Activated CD8-positive, alpha-beta T cell treated with anti-CD3 and anti-CD28 coated beads, Interleukin-2, amount 10 ng/mL, durations not matched to agents 7 days and 5 days (primary cell): ENCODE data around the gene ANKRD31. TPM values are rescaled to one million over a fixed set of nuclear protein-coding genes. Genes with fewer than 3 reads are reported as not detected.
"Not testable (repeated sequence)": the region's sequence is repeated elsewhere in the genome, so short reads cannot be mapped to it uniquely, and the experiment has no call there.

ENCODE experiments used
- ATAC-seq: fragments of 150-1000 bp; cut with Tn5 transposase; one replicate; pipeline ENCODE4 v1.10.0; 2021; ENCODE audit warnings: moderate library complexity
- CTCF ChIA-PET: fragments of 350-600 bp; sonication (Branson Sonifier 250); formaldehyde crosslinking; loops from one replicate; lab custom pipeline; 2021; ENCODE audit warnings: antibody characterized with exemption; lab: Charles Lee
- POLR2A ChIA-PET: fragments of 350-600 bp; sonication (Branson Sonifier 250); formaldehyde crosslinking; loops from one replicate; lab custom pipeline; 2021; ENCODE audit warnings: antibody characterized with exemption; lab: Charles Lee
- DNase-seq: peaks from one replicate; pipeline ENCODE4 v3.0.0-alpha.2; 2020
- H3K27ac Mint-ChIP-seq: one replicate; pipeline ENCODE4 v1.8.0; 2021; ENCODE audit warnings: mild to moderate bottlenecking, mixed read lengths
- H3K27me3 Mint-ChIP-seq: one replicate; pipeline ENCODE4 v1.8.0; 2021; ENCODE audit warnings: low read depth, mixed read lengths
- H3K36me3 Mint-ChIP-seq: one replicate; pipeline ENCODE4 v1.8.0; 2021; ENCODE audit warnings: low read depth, mixed read lengths
- H3K4me1 Mint-ChIP-seq: one replicate; pipeline ENCODE4 v1.8.0; 2021; ENCODE audit warnings: low read depth, mixed read lengths
- H3K4me3 Mint-ChIP-seq: one replicate; pipeline ENCODE4 v1.8.0; 2021; ENCODE audit warnings: mild to moderate bottlenecking, mixed read lengths
- H3K9me3 Mint-ChIP-seq: one replicate; pipeline ENCODE4 v1.8.0; 2022; ENCODE audit warnings: mixed read lengths; ENCODE audit not compliant: insufficient read depth
- total RNA-seq, 2 experiments: library from RNA; stranded (reverse); gene quantifications; one replicate each; pipeline ENCODE4 v1.2.3, GENCODE V29; 2021

The ANKRD31 gene, protein sequence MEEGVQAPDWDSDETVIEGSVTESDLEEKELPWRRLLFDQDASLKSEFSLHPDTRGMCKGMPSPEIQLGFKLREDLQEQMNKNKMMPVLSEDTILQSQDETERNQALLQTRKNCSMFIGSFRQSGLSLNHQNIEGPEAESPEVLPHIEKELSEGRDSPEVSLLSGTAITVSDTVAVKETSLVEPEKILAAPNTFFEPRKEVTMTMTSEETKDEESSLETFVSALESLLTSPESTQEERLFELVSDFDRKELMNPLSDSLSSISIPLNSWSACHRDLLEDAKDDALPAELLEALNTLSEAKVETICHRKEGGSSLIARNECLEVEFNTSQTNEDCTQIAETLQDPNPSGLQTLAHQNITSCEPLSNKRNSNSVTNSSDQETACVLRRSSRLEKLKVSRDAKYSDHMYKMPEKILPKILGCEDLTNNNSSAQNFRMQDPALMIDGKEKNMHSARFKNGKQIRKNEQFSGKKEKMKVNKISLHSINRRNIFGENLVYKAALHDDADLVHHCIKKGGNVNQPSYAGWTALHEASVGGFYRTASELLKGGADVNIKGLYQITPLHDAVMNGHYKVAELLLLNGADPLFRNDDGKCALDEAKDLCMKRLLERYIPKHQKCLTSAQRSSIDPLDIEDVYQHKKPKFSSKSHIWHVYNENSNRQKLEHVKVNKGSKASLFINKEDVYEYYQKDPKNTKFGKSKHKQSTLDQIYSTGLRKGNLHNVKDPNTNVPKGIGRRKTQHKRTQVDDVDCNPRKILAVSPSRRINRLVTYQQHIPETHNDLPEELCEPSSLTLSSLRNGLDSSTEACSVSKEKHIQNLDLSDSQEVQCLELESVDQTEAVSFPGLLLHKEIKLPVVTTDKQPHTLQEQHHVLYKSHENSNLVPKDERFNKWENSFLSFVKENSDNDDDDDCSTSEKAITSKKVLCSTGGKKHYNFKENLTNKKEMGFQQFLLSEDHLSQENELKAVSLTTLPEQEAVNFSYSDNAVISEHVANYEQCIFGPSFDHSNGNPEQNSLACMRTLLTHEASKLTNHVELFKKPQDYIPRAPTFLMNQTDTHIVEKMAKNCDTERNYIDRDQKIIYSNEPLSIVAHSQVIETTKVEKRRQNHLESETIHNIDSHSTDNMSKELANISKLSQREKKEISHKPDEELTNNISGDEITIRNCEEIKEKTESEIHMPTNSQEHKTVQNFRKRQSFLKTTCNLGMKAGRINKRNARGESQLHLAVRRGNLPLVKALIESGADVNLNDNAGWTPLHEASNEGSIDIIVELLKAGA (N-terminal part only)
- under 1 TPM; 0.23 to 0.26 TPM for total RNA-seq

DNA sequence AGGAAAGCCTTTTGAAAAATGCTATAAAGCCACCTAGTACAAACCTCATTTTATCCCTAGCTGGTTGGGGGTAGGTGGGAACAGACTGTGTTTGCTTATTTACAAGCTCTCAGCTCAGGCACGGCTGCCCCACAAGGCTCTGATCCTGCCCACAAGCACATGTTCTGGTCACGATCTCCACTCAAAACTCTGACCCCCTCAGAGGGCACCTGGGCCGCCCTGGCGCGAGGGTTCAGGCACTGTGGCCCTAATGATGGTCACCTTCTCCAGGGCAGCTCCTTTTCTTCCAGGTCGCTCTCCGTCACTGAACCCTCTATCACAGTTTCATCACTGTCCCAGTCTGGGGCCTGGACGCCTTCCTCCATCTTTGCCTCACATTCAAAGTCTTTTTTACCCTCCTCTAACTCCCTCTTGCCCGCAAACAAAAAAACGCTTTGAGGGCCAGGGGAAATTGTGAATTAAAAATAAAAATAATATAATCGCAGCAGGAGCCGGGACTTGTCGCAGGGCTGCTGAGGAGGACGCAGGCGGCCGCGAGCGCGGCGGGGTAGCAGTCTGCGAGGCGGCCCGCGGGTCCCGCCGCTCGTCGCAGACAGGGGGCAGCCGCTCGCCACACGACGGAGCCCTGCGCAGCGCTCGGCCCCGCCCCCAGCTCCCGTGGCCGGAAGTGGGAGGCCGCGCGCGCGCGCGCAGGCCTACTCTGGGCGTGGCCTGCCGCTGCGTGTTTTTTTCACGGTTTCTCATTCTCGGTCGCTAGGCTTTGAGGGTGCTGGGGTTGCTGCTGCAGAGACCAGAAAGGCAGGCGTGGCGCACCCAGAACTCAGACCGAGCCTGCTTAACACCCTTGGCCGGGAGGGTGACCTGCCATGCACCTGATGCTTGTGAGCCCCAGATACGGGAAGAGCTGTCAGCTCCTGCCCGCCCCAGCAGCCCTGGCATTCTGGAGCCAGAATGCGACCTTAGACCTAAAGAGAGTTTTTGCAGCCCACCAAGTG lies at the start of gene ANKRD31:
Gene ANKRD31 (minus strand): TSS at position 557 of the 995 bp plus-strand sequence. CDS start 192 bp downstream, at position 365.
- Mint-ChIP-seq H3K27ac (peak within 1 kb of the TSS; percentile 89), H3K36me3 (no peaks in the 10 kb centered on the region), H3K9me3 (no peaks in the 10 kb centered on the region), H3K27me3 (no peaks in the 10 kb centered on the region), H3K4me1 (peaks cover 18% of the 10 kb centered on the region), H3K4me3 (peak within 1 kb of the TSS; percentile 85)
- ChIA-PET CTCF (interaction anchor here (0.7 to 4.2 kb wide), 41 partner anchors 12 to 939 kb away, joined by 3 to 74 read pairs (median 3); partner anchors contain the start of genes GCNT4, GFM2, HMGCR and NSA2), POLR2A (interaction anchor here (0.6 to 2.6 kb wide), 21 partner anchors 12 to 481 kb away, joined by 3 to 28 read pairs (median 4); partner anchors contain the start of genes GCNT4, GFM2, HMGCR and NSA2)
- DNase-seq (peak; percentile 89), ATAC-seq (peak; percentile 98)

DNA sequence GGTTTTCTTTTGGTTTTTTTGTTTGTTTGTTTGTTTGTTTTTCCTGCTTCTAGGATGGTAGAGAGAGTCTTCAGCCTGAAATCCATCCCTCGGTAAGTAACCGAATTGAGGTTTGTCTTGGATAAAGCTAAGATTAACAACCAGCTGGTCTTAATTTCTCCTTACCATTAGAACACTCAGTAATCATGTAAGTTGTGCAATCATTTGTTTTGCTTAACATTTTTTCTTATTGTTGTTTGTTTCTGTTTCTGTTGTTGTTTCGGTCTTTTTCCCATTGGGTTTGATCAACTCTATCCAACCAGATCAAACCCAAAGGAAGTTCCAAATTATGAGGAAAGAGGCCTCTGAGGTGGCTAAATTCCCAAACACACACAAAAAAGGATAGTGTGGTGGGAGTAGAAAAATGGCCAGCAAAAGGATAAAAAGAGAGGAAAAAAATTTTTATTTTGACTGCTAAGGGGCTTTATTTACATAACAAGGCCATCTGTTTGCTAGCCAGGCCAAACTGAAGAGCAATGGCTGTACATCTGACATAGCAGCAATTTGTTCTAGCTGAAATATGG lies 49.6 kb upstream of the ANKRD31 start:
- H3K9me3 Mint-ChIP-seq = no peaks in the 10 kb centered on the region
- H3K4me1 Mint-ChIP-seq = no peaks in the 10 kb centered on the region
- no peaks in the 10 kb centered on the region for H3K36me3 Mint-ChIP-seq
- H3K27me3 Mint-ChIP-seq = peaks cover 17% of the 10 kb centered on the region
- ATAC-seq = no peak
- H3K27ac Mint-ChIP-seq = no peak overlapping the region
- H3K4me3 Mint-ChIP-seq = no peak overlapping the region
- ChIA-PET CTCF (no interaction called here), POLR2A (no interaction called here)
- no peak for DNase-seq

DNA sequence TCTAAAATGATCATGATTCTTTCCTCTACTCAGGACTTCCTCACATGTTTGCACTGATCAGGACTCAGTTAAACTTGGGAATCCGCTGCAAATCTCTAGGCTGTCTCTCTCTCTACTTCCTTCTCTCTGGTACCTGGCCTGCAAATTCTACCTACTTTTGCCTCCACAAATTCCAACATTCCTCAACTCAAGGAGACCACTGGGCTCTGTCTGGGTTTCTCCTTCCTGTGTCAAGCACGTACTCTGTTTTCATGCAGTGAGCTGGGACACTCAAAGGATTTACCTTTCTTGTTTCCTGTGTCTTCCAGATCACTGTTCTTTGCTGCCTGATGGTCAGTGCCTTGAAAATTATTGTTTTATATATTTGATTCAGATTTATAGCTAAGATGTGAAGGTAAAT lies 45.9 kb upstream of the ANKRD31 start:
- ChIA-PET CTCF (no interaction called here), POLR2A (interaction anchor here (0.5 to 1.4 kb wide), 2 partner anchors 46 to 61 kb away, joined by 4 to 7 read pairs; partner anchors contain the start of gene ANKRD31)
- H3K36me3 Mint-ChIP-seq = no peaks in the 10 kb centered on the region

DNA sequence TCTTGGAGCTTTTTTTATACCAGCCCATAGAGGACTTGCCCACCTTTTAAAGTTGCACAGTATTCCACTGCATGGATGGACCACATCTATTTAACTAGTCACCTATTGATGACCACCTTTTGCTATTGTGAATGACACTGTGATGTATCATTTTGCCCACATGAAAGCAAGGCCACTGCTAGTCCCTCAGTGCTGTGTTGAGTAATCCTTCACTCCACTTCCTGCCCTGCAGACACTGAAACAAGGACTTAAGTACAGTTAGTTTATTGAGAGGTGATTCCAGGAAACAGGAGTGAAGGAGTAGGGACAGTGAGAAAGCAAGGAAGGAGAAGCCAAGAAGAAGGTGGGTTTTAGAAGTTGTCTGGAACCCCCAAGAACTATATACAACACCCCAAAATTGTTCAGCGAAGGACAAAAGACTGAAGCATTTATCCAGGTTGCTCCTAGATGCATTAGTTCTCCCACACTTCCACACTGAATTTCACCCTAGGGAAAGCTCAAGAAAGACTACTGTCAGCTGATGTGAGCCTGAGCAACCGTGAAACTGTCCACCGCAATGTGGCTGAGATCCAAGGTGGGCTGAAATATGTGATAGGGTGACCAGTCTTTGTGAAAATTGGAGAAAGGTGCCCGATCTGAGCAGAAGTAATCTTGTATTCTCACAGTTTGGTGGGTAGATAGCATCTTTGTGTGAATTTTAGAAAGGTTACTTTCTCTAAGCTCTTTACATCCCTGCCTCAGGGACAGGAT lies 45.2 kb upstream of the ANKRD31 start:
- peaks cover 4% of the 10 kb centered on the region for H3K27me3 Mint-ChIP-seq
- DNase-seq (no peak), ATAC-seq (no peak)
- ChIA-PET CTCF (no interaction called here), POLR2A (interaction anchor here (1.4 kb wide), 1 partner anchor 45 kb away, joined by 4 read pairs; the partner anchor contains the start of gene ANKRD31)
- no peak overlapping the region for H3K4me3 Mint-ChIP-seq
- no peaks in the 10 kb centered on the region for H3K4me1 Mint-ChIP-seq
- no peaks in the 10 kb centered on the region for H3K36me3 Mint-ChIP-seq
- no peak overlapping the region for H3K27ac Mint-ChIP-seq
- no peaks in the 10 kb centered on the region for H3K9me3 Mint-ChIP-seq

More for the DNA sequence above, 45.9 kb upstream of the ANKRD31 start:
- DNase-seq = no peak
- Mint-ChIP-seq H3K27ac (no peak overlapping the region), H3K4me3 (no peak overlapping the region), H3K9me3 (no peaks in the 10 kb centered on the region), H3K27me3 (no peaks in the 10 kb centered on the region), H3K4me1 (no peaks in the 10 kb centered on the region)
- no peak for ATAC-seq

DNA sequence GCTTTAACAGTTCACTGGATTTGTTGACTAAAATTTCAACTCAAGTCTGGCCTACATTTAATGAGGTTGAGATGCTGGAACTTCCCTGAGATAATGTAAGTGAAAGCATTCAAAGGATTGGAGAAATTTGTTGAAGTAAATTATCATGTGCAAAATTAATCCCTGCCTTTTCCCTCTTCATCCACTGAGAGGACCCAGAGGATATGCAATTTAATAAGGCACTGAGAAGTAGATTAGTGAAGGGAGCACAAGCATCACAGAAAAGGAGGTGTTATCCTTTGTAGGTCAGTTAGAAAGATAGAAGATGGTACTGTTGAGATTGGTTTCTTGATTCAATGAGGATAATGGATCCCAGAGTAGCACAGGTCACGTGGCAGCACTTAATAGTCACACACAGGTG lies 42.6 kb upstream of the ANKRD31 start:
- Mint-ChIP-seq H3K27me3 (peaks cover 4% of the 10 kb centered on the region), H3K4me3 (no peak overlapping the region), H3K9me3 (no peaks in the 10 kb centered on the region), H3K4me1 (no peaks in the 10 kb centered on the region), H3K36me3 (no peaks in the 10 kb centered on the region), H3K27ac (no peak overlapping the region)
- DNase-seq = no peak
- CTCF ChIA-PET = no interaction called here
- no peak for ATAC-seq
- POLR2A ChIA-PET = no interaction called here

DNA sequence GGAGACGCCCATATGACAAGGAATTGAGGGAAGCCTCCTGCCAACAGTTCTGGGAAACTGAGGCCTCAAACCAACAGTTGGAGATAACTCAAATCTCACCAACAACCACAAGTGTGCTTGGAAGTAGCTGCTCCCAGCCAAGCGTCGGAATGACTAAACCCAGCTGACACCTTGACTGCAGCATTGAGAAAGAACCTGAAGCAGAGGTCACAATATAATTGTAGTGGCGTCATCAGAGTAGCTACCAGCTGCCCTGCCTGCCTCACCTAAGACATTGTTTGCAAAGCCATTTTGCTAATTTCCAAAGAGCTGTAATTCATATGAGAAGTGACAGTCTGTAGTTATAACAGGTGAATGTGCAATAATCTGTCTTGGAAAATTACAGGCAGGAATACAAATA lies 40.8 kb upstream of the ANKRD31 start:
- Mint-ChIP-seq H3K4me1 (no peaks in the 10 kb centered on the region), H3K9me3 (no peaks in the 10 kb centered on the region), H3K36me3 (no peaks in the 10 kb centered on the region), H3K27me3 (peaks cover 4% of the 10 kb centered on the region), H3K4me3 (no peak overlapping the region), H3K27ac (no peak overlapping the region)
- POLR2A ChIA-PET = no interaction called here
- DNase-seq = no peak
- CTCF ChIA-PET = interaction anchor here (1.1 kb wide), 1 partner anchor 405 kb away, joined by 3 read pairs; no protein-coding TSS in a partner anchor
- no peak for ATAC-seq

DNA sequence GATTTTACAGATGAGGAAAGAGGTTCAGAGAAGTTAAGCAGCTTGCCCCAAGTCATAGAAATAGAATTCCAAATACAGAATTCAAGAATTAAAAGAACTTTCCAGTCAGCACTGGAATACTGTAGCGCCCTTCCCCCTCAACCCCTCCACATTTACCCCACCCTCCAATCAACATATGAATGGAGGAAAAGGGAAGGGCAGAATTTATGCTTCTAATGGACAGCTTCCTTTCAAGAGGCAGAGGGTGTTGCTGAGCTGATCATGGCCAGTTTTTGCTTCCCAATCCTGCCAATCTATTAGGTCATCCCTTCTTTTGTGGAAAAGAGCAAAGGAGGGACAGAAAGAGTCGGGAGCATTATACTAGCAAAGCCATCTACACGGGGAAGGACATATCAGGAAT lies 39.1 kb upstream of the ANKRD31 start:
- no peaks in the 10 kb centered on the region for H3K36me3 Mint-ChIP-seq
- ATAC-seq (no peak), DNase-seq (no peak)
- H3K4me3 Mint-ChIP-seq = no peak overlapping the region
- H3K4me1 Mint-ChIP-seq = no peaks in the 10 kb centered on the region
- H3K27ac Mint-ChIP-seq = no peak overlapping the region
- ChIA-PET POLR2A (no interaction called here), CTCF (no interaction called here)
- no peaks in the 10 kb centered on the region for H3K9me3 Mint-ChIP-seq
- peaks cover 4% of the 10 kb centered on the region for H3K27me3 Mint-ChIP-seq

DNA sequence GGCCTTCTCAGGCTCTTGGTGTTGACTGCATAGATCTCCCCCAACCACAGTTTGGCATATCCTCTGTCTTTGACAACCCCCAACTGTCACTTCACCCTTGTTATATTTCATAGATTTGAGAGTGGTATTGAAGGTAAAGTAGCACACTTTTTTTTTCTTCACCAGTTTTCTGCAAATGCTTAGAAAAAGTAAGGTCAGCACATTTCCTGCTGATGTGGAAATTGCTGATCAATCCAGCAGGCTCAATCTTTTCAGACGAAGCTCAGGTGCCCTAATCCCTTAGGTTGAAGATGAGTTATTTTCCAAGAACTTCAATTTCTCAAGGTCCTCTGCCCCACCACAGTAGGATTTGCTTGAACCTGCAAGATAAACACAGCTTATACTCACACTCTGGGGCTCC lies 38.5 kb upstream of the ANKRD31 start:
- Mint-ChIP-seq H3K27me3 (peaks cover 4% of the 10 kb centered on the region), H3K27ac (no peak overlapping the region), H3K9me3 (no peaks in the 10 kb centered on the region), H3K36me3 (no peaks in the 10 kb centered on the region), H3K4me1 (no peaks in the 10 kb centered on the region), H3K4me3 (no peak overlapping the region)
- ATAC-seq = no peak
- POLR2A ChIA-PET = no interaction called here
- DNase-seq = no peak
- CTCF ChIA-PET = no interaction called here

DNA sequence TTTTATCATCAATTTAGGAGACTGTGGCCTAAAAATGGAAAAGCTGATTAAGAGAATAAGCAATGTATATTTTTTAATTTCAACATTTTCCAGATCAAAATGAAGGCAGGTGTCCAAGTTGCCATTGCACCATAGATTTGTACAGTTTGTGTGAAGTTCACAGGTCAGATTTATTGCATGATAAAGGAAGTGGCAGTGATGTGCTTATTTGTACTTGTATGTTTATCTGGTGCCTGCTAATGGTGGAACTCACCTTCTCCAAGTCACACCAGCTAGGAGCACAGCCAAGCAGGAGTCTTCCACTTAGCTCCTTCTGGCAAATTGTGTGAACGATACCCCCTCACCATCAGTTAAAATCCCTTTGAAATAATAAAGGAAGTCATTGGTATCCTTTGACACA lies 37.8 kb upstream of the ANKRD31 start:
- CTCF ChIA-PET = no interaction called here
- no peaks in the 10 kb centered on the region for H3K36me3 Mint-ChIP-seq

DNA sequence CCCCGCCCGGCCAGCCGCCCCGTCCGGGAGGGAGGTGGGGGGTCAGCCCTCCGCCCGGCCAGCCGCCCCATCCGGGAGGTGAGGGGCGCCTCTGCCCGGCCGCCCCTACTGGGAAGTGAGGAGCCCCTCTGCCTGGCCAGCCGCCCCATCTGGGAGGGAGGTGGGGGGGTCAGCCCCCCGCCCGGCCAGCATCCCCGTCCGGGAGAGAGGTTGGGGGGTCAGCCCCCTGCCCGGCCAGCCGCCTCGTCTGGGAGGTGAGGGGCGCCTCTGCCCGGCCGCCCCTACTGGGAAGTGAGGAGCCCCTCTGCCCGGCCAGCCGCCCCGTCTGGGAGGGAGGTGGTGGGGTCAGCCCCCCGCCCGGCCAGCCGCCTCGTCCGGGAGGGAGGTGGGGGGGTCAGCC lies 33.9 kb upstream of the ANKRD31 start:
- H3K9me3 Mint-ChIP-seq, H3K27ac Mint-ChIP-seq, H3K36me3 Mint-ChIP-seq, H3K27me3 Mint-ChIP-seq, ATAC-seq, DNase-seq, POLR2A ChIA-PET, H3K4me3 Mint-ChIP-seq, H3K4me1 Mint-ChIP-seq, CTCF ChIA-PET: not testable (repeated sequence)

More for the DNA sequence above, 37.8 kb upstream of the ANKRD31 start:
- DNase-seq (no peak), ATAC-seq (no peak)
- peaks cover 4% of the 10 kb centered on the region for H3K27me3 Mint-ChIP-seq
- POLR2A ChIA-PET = no interaction called here
- no peak overlapping the region for H3K27ac Mint-ChIP-seq
- no peaks in the 10 kb centered on the region for H3K9me3 Mint-ChIP-seq
- H3K4me1 Mint-ChIP-seq = no peaks in the 10 kb centered on the region
- no peak overlapping the region for H3K4me3 Mint-ChIP-seq
